Chondrocyte (in vitro differentiated cells): ENCODE results near the gene SPRR2D. TPM values are rescaled to one million over a fixed set of nuclear protein-coding genes. Genes with fewer than 3 reads are reported as not detected.
"Not testable (repeated sequence)": the region's sequence is repeated elsewhere in the genome, so short reads cannot be mapped to it uniquely, and the experiment has no call there.

Source experiments
- DNase-seq: peaks from one replicate; pipeline ENCODE4 v3.0.0; 2021; ENCODE audit warnings: mixed read lengths, low spot score
- H3K27ac Mint-ChIP-seq: one replicate; pipeline ENCODE4 v1.8.0; 2021; ENCODE audit warnings: mild to moderate bottlenecking, moderate library complexity, mixed read lengths; ENCODE audit not compliant: unreplicated experiment
- H3K27me3 Mint-ChIP-seq: 2 replicates; pipeline ENCODE4 v1.8.0; 2021; ENCODE audit warnings: low read depth, mixed read lengths
- H3K36me3 Mint-ChIP-seq: 2 replicates; pipeline ENCODE4 v1.8.0; 2021; ENCODE audit warnings: low read depth, mixed read lengths
- H3K4me1 Mint-ChIP-seq: 2 replicates; pipeline ENCODE4 v1.8.0; 2021; ENCODE audit warnings: low read depth, mild to moderate bottlenecking, mixed read lengths
- H3K4me3 Mint-ChIP-seq: one replicate; pipeline ENCODE4 v1.8.0; 2021; ENCODE audit warnings: mild to moderate bottlenecking, moderate library complexity, mixed read lengths; ENCODE audit not compliant: unreplicated experiment
- H3K9me3 Mint-ChIP-seq: 2 replicates; pipeline ENCODE4 v1.8.0; 2021; ENCODE audit warnings: low read depth, mixed read lengths
- CTCF ChIP-seq: fragments of 200-600 bp; sonication (generic); IDR thresholded peaks from 2 replicates; pipeline ENCODE4 v1.5.0; 2021; ENCODE audit warnings: antibody characterized with exemption, mild to moderate bottlenecking, moderate library complexity
- total RNA-seq: library from RNA; stranded (reverse); gene quantifications from 3 replicates; pipeline ENCODE4 v1.2.1, GENCODE V29; 2021

SPRR2D gene
- total RNA-seq, 1 donor from 2014 or later = not detected

DNA sequence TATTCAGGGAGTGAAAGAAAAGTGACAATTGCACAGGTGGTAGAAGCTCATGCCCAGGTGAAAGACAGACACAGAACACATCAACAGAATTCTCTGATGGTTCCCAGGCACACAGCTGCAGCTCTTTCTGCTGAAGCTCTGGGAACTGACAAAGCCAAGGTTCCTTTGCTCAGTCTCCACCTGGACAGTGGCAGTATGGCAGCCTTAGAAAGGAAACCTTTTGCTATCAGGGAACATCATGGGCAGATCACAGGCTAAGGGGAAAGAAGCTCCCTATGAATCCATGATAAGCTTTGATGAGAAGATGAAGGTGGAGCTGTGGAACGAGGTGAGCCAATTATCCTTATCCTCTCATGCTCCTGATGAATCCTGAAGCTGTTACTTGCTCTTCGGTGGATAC lies 29.3 kb upstream of the SPRR2D start:
- no peak for DNase-seq
- Mint-ChIP-seq H3K36me3 (no peaks in the 10 kb centered on the region), H3K4me3 (no peak overlapping the region), H3K27ac (no peak overlapping the region), H3K4me1 (no peaks in the 10 kb centered on the region), H3K9me3 (no peaks in the 10 kb centered on the region), H3K27me3 (peaks cover 5% of the 10 kb centered on the region)
- no peak for TF ChIP-seq CTCF

- Mint-ChIP-seq H3K27me3 (peaks cover 4% of the 10 kb centered on the region), H3K36me3 (no peaks in the 10 kb centered on the region), H3K4me1 (no peaks in the 10 kb centered on the region), H3K4me3 (no peak overlapping the region), H3K9me3 (no peaks in the 10 kb centered on the region), H3K27ac (no peak overlapping the region)
- TF ChIP-seq CTCF = no peak
- DNase-seq = no peak
Observed at GRCh38 chr1:153058826-153059784, 18.2 kb upstream of the SPRR2D start.

DNA sequence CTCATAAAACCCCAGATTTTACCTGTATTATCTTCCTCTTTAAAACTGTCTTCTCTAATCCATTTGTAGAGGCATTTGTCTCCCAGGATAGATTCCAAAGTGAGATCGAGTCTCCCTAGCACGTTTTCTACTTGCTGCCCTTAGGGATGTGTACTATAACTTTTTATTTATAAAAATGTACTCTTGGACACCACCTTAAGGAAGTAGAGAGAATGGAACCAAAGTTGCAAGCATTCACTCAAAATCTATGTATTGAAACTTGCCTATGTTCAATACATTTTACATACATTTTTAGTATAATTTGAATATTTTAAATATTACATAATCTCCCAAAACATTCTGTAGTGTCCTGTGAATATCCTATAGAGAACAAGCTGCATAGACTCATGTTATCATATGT lies 17.2 kb upstream of the SPRR2D start:
- peaks cover 9% of the 10 kb centered on the region for H3K9me3 Mint-ChIP-seq
- no peak for TF ChIP-seq CTCF
- peaks cover 4% of the 10 kb centered on the region for H3K27me3 Mint-ChIP-seq
- H3K27ac Mint-ChIP-seq = no peak overlapping the region
- no peak for DNase-seq
- H3K4me3 Mint-ChIP-seq = no peak overlapping the region
- no peaks in the 10 kb centered on the region for H3K36me3 Mint-ChIP-seq
- H3K4me1 Mint-ChIP-seq = no peaks in the 10 kb centered on the region

DNA sequence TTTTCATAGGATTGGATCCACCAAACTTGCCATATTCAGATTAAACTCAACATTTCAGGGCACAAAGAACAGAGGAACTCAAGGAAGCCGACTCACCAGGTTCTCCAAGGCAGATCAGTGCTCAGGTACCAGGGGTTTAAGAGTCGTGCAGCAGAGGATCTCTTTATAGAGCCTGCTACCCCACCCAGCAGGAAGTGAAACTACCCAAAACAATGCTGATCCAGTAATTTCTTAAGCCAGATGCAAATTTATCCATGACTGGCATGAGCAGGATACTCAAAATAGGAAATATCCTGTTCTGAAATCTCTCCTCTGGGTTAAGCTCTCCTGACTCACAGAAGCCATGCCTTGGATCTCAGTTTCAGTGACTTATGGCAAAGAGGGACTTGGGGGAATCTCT lies 16.5 kb upstream of the SPRR2D start, which contains the start of gene SPRR2A:
SPRR2A (minus strand) TSS at position 138 of the 400 bp plus-strand sequence. CDS start 777 bp downstream, outside the sequence.
- no peak within 1 kb of the TSS for H3K4me3 Mint-ChIP-seq
- H3K4me1 Mint-ChIP-seq = no peaks in the 10 kb centered on the region
- peaks cover 4% of the 10 kb centered on the region for H3K27me3 Mint-ChIP-seq
- no peak for TF ChIP-seq CTCF
- H3K9me3 Mint-ChIP-seq = peaks cover 16% of the 10 kb centered on the region
- no peak within 1 kb of the TSS for H3K27ac Mint-ChIP-seq
- no peak for DNase-seq
- H3K36me3 Mint-ChIP-seq = no peaks in the 10 kb centered on the region

- peaks cover 25% of the 10 kb centered on the region for H3K9me3 Mint-ChIP-seq
- not testable (repeated sequence) for H3K27ac Mint-ChIP-seq, H3K27me3 Mint-ChIP-seq, DNase-seq, H3K4me1 Mint-ChIP-seq, H3K4me3 Mint-ChIP-seq, H3K36me3 Mint-ChIP-seq
Observed at GRCh38 chr1:153056111-153056510, 15.2 kb upstream of the SPRR2D start.
